ENCODE results near the gene TMEM120B.

The TMEM120B gene

GRCh38 chr12:121802843-121803698 is 90.5 kb downstream of the TMEM120B start:
- no peak for TF ChIP-seq CTCF (IDR thresholded peaks at IDR 0.05)
- Histone ChIP-seq H3K27ac (peak overlapping the region; percentile 100), H3K4me3 (peak overlapping the region; percentile 94)
- peak; percentile 94 for DNase-seq (ENCODE audit: low spot score)

- peak within 1 kb of the TSS; percentile 94 for H3K4me3 ChIP-seq
- peak within 1 kb of the TSS; percentile 100 for H3K27ac ChIP-seq
- no peak for DNase-seq (ENCODE audit: low spot score)
- no peak for TF ChIP-seq CTCF (IDR thresholded peaks at IDR 0.05)
Observed at GRCh38 chr12:121803861-121804416, 91.4 kb downstream of the TMEM120B start, which contains the start of gene SETD1B. SETD1B (plus strand) TSS chr12:121804009; CDS start chr12:121804738, 729 bp downstream.

GRCh38 chr12:121804417-121805111 is 92.0 kb downstream of the TMEM120B start:
- TF ChIP-seq CTCF (IDR thresholded peaks at IDR 0.05) = no peak
- peak overlapping the region; percentile 100 for H3K27ac ChIP-seq
- DNase-seq (ENCODE audit: low spot score) = no peak

GRCh38 chr12:121805171-121806008 is 92.8 kb downstream of the TMEM120B start:
- no peak for TF ChIP-seq CTCF (IDR thresholded peaks at IDR 0.05)
- Histone ChIP-seq H3K4me3 (peak overlapping the region; percentile 94), H3K27ac (peak overlapping the region; percentile 100)
- DNase-seq (ENCODE audit: low spot score) = no peak

More at GRCh38 chr12:121804417-121805111, 92.0 kb downstream of the TMEM120B start:
- peak overlapping the region; percentile 94 for H3K4me3 ChIP-seq

- TF ChIP-seq CTCF (IDR thresholded peaks at IDR 0.05) = no peak
- H3K27ac ChIP-seq = peak overlapping the region; percentile 77 to 100
- DNase-seq (ENCODE audit: low spot score) = no peak
- peak overlapping the region; percentile 94 for H3K4me3 ChIP-seq
Observed at GRCh38 chr12:121806009-121806545, 93.5 kb downstream of the TMEM120B start.
